Measurements from ENCODE around the gene SLC25A27.

Gene SLC25A27

GRCh38 chr6:46651006-46651405 is 1.8 kb upstream of the SLC25A27 start:
- no peak for DNase-seq (ENCODE audit: low spot score)

DNA sequence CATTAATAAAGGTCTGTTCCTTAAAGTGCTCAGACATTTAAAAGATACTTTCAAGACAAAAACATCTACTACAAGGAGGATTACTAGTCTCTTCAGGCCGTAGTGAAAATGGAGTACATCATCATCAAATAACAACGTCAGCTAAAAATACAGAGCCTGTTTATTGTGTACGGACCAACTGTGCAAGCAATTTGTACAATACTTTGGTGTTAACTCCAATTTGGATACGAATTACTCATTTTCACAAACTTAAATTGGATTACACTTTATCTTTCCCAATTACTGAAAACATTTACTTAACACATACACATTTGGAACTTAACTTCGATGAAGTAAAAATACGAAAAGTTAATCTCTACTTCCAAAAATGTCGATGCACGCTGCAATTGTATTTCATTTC is 959 bp upstream of the SLC25A27 start:
- no peak for DNase-seq (ENCODE audit: low spot score)

GRCh38 chr6:46652232-46652602 is 558 bp upstream of the SLC25A27 start:
- DNase-seq (ENCODE audit: low spot score), result no peak

GRCh38 chr6:46653439-46654195 is 842 bp downstream of the SLC25A27 start:
- no peak for DNase-seq (ENCODE audit: low spot score)

DNA sequence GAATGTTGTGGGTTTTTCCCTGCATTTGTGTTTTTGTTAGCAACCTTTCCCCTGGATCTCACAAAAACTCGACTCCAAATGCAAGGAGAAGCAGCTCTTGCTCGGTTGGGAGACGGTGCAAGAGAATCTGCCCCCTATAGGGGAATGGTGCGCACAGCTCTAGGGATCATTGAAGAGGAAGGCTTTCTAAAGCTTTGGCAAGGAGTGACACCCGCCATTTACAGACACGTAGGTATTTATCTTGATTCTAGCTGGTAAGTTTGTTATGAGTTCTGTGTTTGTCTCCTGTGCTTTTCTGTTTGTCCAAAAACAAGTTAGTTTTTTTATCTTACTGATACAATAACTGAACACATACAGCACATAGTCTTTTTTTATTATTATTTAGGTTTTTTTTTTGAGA is 3.0 kb downstream of the SLC25A27 start:
- DNase-seq (ENCODE audit: low spot score), result no peak

DNA sequence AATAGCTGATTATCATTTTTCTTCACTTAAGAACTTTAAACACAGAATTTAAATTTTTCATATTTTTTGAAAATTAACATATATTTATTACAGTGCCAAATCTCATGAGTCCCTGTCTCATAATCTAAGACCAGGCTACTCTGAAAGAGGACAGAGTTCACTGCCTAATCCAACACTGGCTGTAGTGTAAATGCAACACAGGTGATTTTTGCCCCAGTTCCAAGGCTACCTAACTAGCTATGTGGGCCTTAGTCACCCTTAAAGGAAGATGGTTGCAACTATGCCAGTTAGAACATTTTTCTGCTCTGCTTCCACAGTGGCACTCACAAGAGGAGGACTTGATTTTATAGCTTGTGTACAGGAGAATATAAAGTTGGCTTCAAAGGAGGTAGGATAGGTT is 4.9 kb downstream of the SLC25A27 start:
- no peak for DNase-seq (ENCODE audit: low spot score)

GRCh38 chr6:46661483-46661882 is 8.7 kb downstream of the SLC25A27 start:
- no peak for DNase-seq (ENCODE audit: low spot score)

DNA sequence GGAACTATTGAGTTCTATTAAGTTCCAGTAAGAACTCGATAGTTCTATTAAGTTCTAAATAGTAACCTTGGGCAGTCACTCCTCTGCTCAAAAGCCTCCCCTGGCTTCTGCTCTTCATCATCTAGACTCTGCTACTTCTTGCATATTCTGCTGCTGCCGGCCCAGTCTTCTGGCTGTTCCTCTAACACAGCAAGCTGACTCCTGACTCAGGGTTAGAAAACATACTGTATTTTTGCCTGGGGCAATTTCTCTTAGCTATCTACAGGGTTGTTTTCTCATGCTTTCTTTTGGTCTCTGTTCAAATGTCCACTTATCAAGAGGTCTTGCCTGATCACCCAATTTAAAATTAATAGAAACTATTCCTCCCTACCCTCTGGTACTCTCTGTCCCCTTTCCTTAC is 14.6 kb downstream of the SLC25A27 start:
- no peak for DNase-seq (ENCODE audit: low spot score)

GRCh38 chr6:46674410-46674809 is 21.6 kb downstream of the SLC25A27 start:
- DNase-seq (ENCODE audit: low spot score), result no peak

GRCh38 chr6:46676604-46677313 is 24.0 kb downstream of the SLC25A27 start:
- no peak for DNase-seq (ENCODE audit: low spot score)

- DNase-seq (ENCODE audit: low spot score), result no peak
Observed at GRCh38 chr6:46677314-46677654, 24.5 kb downstream of the SLC25A27 start.

DNA sequence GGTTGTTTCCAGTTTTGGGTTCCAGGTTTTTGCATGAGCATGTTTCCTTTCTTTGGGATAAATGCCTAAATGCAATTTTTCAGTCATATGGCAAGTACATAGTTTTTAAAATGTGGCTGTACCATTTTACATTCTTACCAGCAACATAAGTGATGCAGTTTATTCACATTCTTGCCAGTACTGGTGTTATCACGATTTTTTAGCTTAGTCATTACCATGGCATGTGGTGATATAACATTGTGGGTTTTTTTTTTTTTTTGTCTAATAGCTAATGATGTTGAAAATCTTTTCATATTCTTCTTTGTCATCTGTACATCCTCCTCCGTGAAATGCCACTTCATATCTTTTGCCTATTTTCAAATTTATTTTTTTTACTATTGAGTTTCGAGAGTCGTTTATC is 32.0 kb downstream of the SLC25A27 start:
- DNase-seq (ENCODE audit: low spot score), result no peak

GRCh38 chr6:46687619-46688097 is 34.9 kb downstream of the SLC25A27 start, which contains the start of gene TDRD6:
Gene TDRD6, plus strand, starts transcription at chr6:46687885. Its CDS starts 244 bp downstream, at chr6:46688129.
- DNase-seq (ENCODE audit: low spot score), result no peak

GRCh38 chr6:46688117-46688965 is 35.6 kb downstream of the SLC25A27 start:
- no peak for DNase-seq (ENCODE audit: low spot score)

DNA sequence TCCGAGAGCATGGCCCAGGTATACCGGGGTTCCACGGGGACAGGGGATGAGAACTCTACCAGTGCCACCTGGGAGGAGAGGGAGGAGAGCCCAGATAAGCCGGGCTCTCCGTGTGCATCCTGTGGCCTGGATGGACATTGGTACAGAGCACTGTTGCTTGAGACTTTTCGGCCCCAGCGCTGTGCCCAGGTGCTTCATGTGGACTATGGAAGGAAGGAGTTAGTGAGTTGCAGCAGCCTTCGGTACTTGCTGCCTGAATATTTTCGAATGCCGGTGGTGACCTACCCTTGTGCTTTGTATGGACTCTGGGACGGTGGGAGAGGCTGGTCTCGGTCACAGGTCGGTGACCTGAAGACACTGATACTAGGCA is 36.2 kb downstream of the SLC25A27 start:
- DNase-seq (ENCODE audit: low spot score), result no peak

DNA sequence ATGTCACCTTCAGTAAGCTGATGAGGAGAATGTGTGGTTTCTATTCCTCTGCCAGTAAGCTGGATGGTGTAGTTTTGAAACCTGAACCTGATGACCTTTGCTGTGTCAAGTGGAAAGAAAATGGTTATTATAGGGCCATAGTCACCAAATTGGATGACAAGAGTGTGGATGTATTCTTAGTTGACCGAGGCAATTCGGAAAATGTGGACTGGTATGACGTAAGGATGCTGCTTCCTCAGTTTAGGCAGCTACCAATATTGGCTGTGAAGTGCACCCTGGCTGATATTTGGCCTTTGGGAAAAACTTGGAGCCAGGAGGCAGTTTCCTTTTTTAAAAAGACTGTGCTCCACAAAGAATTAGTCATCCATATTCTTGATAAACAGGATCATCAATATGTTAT is 36.9 kb downstream of the SLC25A27 start:
- no peak for DNase-seq (ENCODE audit: low spot score)

DNA sequence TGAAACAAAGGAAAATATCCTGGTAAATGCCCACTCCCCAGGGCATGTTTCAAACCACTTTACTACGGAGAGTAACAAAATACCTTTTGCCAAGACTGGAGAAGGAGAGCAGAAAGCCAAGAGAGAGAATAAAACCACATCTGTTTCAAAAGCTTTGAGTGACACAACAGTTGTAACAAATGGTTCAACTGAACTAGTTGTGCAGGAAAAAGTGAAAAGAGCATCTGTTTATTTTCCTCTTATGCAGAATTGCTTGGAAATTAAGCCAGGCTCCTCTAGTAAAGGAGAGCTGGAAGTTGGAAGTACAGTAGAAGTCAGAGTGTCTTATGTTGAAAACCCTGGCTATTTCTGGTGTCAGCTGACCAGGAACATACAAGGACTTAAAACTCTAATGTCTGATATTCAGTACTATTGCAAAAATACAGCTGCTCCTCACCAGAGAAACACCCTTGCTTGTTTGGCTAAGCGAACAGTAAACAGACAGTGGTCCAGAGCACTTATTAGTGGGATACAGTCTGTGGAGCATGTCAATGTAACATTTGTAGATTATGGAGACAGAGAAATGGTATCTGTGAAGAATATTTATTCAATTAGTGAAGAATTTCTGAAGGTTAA is 37.5 kb downstream of the SLC25A27 start:
- no peak for DNase-seq (ENCODE audit: low spot score)

GRCh38 chr6:46690911-46691451 is 38.2 kb downstream of the SLC25A27 start:
- no peak for DNase-seq (ENCODE audit: low spot score)

DNA sequence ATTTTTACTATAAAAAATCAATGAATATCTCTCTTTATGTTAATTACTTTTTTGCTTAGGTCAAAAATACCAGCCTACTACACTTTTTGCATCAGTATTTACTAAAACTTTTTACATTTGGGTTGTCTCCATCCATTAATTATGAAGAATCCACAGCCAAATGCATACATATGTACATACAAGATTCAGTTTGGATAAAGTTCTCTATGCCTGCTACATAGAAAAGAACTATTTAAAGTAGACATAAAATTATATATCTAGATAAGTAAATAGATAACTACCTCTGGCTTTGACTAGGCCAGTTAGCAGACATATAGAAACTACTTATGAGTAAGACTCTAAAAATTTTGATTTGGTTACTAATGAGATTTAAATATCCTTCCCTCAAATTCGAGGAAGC is 47.2 kb downstream of the SLC25A27 start:
- DNase-seq (ENCODE audit: low spot score), result no peak

GRCh38 chr6:46704562-46704961 is 51.8 kb downstream of the SLC25A27 start:
- DNase-seq (ENCODE audit: low spot score), result no peak

GRCh38 chr6:46706464-46706863 is 53.7 kb downstream of the SLC25A27 start:
- no peak for DNase-seq (ENCODE audit: low spot score)

GRCh38 chr6:46711491-46711890 is 58.7 kb downstream of the SLC25A27 start:
- DNase-seq (ENCODE audit: low spot score), result no peak

Data from left forelimb (tissue), 1 donor.